Rectal smooth muscle tissue (tissue), 1 donor: ENCODE measurements around the gene OMG.
"Not testable (repeated sequence)": the region's sequence is repeated elsewhere in the genome, so short reads cannot be mapped to it uniquely, and the experiment has no call there.

ENCODE experiments used
- H3K27ac ChIP-seq: one replicate; pipeline ENCODE4 v1.7.0; 2013; ENCODE audit warnings: low read depth, low read length, inconsistent platforms
- H3K27me3 ChIP-seq: one replicate; pipeline ENCODE4 v1.7.0; 2013; ENCODE audit warnings: low read length; ENCODE audit not compliant: control insufficient read depth, insufficient read depth
- H3K36me3 ChIP-seq: one replicate; pipeline ENCODE4 v1.7.0; 2013; ENCODE audit warnings: low read length; ENCODE audit not compliant: control insufficient read depth, insufficient read depth
- H3K4me1 ChIP-seq: one replicate; pipeline ENCODE4 v1.7.0; 2013; ENCODE audit warnings: low read length; ENCODE audit not compliant: control insufficient read depth, insufficient read depth
- H3K4me3 ChIP-seq: one replicate; pipeline ENCODE4 v1.7.0; 2013; ENCODE audit warnings: low read length
- H3K9ac ChIP-seq: one replicate; pipeline ENCODE4 v1.7.0; 2013; ENCODE audit warnings: low read length

The OMG gene

DNA sequence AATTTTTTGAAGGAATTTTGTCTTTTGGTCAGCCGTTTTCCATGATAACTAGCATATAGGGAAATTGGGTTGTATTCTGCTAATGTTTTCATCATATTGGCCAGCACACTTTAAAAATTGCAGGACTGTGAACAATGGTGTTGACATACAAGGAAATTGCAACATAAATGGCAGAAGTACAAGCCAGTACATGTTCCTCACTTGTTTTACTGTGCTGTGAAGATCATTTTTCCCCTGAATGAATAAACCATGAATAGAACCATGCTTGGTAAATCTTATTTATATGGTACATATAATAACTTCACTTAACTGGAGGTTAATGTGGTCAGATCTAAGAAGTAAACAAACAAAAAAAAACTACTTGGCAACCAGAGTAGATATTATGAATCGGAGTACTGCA is 22.8 kb downstream of the OMG start:
- Histone ChIP-seq H3K4me3 (no peak overlapping the region), H3K9ac (no peak overlapping the region), H3K36me3 (peaks cover 9% of the 10 kb centered on the region), H3K27me3 (no peaks in the 10 kb centered on the region), H3K27ac (no peak overlapping the region), H3K4me1 (peaks cover 5% of the 10 kb centered on the region)

DNA sequence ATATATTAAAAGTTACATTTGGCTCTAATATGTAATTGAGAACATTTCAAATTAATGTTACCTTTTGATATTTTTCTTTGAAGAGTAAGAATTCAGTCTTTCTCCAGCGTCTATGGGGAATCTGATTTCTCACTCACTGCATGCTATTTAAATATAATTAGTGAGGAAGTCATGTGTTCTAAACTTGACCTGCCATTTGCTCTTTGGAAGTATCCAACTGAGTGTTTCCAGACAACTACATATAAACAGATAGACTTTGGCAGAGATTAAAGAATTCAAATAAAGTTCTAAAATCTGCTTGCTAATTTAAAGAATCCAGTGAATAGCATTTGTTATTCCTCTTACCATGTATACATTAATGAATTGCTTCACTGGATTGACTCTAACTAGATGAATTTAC is 23.5 kb downstream of the OMG start:
- no peaks in the 10 kb centered on the region for H3K27me3 ChIP-seq
- H3K27ac ChIP-seq: no peak overlapping the region
- H3K36me3 ChIP-seq: peaks cover 9% of the 10 kb centered on the region
- peaks cover 9% of the 10 kb centered on the region for H3K4me1 ChIP-seq
- H3K9ac ChIP-seq: no peak overlapping the region
- no peak overlapping the region for H3K4me3 ChIP-seq

DNA sequence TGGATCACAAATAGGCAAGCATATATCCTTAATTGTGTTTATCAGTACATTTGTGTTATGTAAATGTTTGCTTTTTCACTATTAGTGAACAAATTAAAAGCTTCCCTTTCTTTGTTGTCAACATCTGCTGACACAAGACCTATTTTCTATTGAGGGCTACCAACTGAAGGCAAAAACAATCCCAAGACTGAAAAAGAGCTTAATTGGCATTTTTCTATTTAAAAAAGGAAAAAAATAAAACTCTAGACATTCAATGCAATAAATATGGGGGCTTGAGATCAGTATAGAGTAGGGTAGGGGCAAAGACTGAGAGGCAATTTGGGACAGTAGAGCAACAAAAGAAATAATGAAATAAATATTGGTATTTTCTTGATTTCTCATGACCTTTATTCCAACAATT is 24.2 kb downstream of the OMG start:
- Histone ChIP-seq H3K27ac (no peak overlapping the region), H3K36me3 (peaks cover 9% of the 10 kb centered on the region), H3K27me3 (no peaks in the 10 kb centered on the region), H3K4me3 (no peak overlapping the region), H3K9ac (no peak overlapping the region), H3K4me1 (peaks cover 9% of the 10 kb centered on the region)

DNA sequence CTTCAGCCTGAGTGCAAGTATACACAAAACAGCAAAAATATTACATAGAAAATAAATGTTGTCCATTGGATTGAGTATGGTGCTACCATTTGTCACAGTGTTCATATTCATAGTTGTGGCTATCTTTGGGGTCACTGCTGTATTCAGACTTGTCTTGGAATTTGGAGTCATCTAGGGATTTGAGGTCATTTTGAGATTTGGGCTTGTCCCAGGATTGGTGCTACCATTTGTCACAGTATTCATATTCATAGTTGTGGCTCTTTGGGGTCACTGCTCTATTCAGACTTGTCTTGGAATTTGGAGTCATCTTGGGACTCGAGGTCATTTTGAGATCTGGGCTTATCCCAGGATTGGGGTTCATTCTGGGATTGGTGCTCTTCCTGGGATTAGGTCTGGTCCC is 24.8 kb downstream of the OMG start:
- Histone ChIP-seq H3K27ac (no peak overlapping the region), H3K4me1 (peaks cover 9% of the 10 kb centered on the region), H3K27me3 (no peaks in the 10 kb centered on the region), H3K9ac (no peak overlapping the region), H3K36me3 (peaks cover 8% of the 10 kb centered on the region), H3K4me3 (no peak overlapping the region)

DNA sequence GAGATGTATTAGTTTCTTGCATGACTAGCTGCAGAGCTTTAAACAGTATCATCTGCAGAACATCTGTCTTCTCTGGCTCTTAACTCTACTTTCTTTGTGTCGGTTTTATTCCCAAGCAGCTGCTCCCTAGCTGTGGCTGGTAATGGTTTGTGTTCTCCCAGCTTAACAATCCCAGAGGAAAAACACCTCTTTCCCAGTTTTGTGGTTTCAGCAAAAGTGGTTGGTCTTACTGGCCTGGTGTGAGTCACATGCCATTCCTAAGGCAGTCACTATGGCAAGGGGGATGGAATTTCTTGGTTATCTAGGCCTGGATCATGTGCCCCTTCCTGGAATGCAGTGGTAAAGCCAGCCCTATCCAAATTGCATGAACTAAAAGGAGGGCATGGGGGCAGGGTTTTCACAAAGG is 27.5 kb downstream of the OMG start:
- H3K36me3 ChIP-seq: peaks cover 7% of the 10 kb centered on the region
- peaks cover 9% of the 10 kb centered on the region for H3K4me1 ChIP-seq
- no peaks in the 10 kb centered on the region for H3K27me3 ChIP-seq
- H3K9ac ChIP-seq: no peak overlapping the region
- peak overlapping the region; percentile 23 for H3K27ac ChIP-seq
- H3K4me3 ChIP-seq: no peak overlapping the region

DNA sequence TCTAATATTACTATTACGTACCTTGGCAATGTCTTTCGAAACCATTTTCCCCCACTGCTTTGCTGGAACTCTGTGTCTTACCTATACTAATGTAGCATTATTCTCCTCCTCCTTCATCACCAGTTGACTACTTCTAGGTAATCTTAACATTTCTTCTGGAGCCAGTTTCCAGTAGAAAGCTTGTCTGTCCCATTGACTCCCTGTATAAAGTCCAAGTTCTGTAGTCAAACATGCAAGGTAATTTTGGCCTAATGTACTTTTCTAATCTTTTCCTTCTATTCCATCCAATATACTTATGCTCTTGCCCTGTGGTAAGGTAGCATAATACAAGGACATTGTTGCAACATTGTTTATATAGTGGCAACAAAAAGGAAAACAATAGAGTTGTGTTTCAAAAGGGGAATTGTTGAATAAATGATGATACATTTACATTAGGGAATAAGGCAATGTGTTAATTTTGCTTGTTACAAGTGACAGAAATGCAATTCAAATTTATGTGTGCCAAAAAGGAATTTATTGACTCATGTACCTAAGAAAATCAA is 27.9 kb downstream of the OMG start:
- H3K27me3 ChIP-seq: no peaks in the 10 kb centered on the region
- peaks cover 9% of the 10 kb centered on the region for H3K4me1 ChIP-seq
- no peak overlapping the region for H3K4me3 ChIP-seq
- H3K36me3 ChIP-seq: peaks cover 7% of the 10 kb centered on the region
- H3K9ac ChIP-seq: no peak overlapping the region
- no peak overlapping the region for H3K27ac ChIP-seq

DNA sequence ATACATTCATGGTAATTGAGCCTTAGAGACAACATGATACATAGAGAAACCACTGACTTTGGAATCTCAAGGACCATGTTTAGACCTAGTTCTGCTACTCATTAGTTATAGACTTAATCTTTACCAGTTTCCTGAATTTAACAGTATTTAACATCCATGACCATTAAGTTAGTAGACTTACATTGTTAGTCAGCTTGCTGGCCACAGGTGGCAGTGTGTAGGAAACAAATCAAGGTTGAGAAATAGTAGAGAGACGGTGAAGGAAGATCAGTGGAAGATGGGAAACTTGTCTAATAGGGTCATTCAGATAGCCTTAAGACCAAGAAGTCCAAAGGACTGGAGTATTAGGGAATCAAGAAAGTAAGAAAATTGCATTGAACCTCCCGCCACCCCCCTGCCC is 31.0 kb downstream of the OMG start:
- H3K27ac ChIP-seq: no peak overlapping the region
- H3K9ac ChIP-seq: no peak overlapping the region
- H3K4me3 ChIP-seq: no peak overlapping the region
- peaks cover 9% of the 10 kb centered on the region for H3K4me1 ChIP-seq
- no peaks in the 10 kb centered on the region for H3K27me3 ChIP-seq
- peaks cover 7% of the 10 kb centered on the region for H3K36me3 ChIP-seq

DNA sequence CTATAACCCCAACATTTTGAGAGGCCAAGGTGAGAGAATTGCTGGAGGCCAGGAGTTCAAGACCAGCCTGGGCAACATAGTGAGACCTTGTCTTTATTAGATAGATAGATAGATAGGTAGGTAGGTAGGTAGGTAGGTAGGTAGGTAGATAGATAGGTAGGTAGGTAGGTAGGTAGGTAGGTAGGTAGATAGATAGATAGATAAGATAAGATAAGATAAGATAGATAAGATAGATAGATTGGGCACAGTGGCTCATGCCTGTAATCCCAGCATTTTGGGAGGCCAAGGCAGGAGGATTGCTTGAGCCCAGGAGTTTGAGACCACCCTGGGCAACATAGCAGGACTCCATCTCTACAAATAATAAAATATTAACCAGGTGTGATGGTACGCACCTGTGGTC is 34.1 kb downstream of the OMG start:
- H3K4me3 ChIP-seq, H3K36me3 ChIP-seq, H3K9ac ChIP-seq, H3K27ac ChIP-seq, H3K27me3 ChIP-seq, H3K4me1 ChIP-seq: not testable (repeated sequence)

DNA sequence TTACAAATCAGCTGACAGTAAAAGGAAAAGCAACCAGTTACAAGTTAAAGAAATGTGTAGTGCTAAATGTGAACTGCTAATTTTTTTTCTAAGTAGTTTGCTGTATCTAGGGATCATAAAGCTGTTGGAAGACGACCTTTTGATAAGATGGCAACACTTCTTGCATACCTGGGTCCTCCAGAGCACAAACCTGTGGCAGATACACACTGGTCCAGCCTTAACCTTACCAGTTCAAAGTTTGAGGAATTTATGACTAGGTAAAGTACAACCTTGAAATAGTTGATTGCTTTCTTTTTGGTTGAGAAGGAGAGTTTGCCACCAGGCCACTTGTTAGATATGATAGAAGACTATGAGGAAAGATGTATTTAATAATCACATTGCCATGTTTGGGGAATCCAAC is 35.4 kb downstream of the OMG start:
- H3K4me1 ChIP-seq: no peaks in the 10 kb centered on the region
- no peak overlapping the region for H3K4me3 ChIP-seq
- H3K27me3 ChIP-seq: no peaks in the 10 kb centered on the region
- H3K36me3 ChIP-seq: no peaks in the 10 kb centered on the region
- no peak overlapping the region for H3K9ac ChIP-seq
- no peak overlapping the region for H3K27ac ChIP-seq

DNA sequence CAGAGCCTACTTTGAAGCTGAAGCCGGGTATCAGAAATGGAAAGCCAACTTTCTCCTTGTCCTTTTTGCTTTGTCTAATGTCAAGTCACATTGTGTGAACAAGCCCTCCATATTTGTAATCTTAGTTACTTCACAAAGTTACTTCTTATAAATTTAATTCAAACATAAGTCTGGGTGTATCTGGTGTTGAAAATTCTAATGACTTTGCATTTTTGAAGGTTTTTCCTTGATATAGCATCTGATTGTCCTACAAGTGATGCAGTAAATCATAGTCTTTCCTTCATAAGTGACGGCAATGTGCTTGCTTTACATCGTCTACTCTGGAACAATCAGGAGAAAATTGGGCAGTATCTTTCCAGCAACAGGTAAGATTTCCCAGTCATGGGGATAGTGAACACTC is 36.9 kb downstream of the OMG start:
- H3K4me1 ChIP-seq: no peaks in the 10 kb centered on the region
- H3K9ac ChIP-seq: no peak overlapping the region
- H3K36me3 ChIP-seq: no peaks in the 10 kb centered on the region
- no peak overlapping the region for H3K4me3 ChIP-seq
- no peak overlapping the region for H3K27ac ChIP-seq
- H3K27me3 ChIP-seq: no peaks in the 10 kb centered on the region

DNA sequence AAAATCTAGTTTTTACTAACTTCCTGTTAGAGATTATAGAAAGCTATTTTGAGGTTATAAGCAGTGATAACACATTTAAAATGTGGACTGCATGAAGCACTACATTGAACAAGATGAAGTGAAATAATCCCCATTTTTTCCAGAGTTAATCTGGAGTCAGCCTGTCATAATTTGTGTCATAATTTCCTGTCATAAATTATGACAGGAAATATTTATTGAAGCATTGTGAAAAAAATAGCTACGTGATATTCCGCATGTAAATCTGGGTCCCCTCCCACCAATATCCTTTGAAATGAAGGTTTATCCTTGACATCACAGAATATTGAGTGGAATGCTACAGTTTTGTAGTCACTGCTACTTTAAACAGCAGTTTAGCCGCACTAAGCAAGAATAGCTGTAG is 40.1 kb downstream of the OMG start:
- Histone ChIP-seq H3K9ac (no peak overlapping the region), H3K4me3 (no peak overlapping the region), H3K27me3 (no peaks in the 10 kb centered on the region), H3K4me1 (no peaks in the 10 kb centered on the region), H3K36me3 (no peaks in the 10 kb centered on the region), H3K27ac (no peak overlapping the region)

DNA sequence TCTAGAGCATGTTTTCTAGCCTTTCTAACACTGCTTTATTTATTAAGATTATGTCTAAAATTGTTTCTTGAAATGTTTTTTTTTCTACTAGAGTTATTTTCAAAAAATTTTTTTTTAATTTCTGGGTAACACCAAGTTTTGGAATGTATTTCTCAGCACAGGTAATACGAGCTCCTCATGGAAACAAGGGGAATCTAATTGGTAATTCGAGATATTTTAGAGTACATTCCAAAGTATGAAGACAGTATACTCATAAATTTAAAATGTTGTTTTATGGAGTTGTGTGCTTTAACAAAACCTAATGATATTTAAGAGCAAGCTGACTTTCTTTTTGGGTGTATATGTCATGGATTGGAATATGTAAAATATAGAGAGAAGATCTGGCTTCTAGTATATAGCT is 42.4 kb downstream of the OMG start:
- Histone ChIP-seq H3K9ac (no peak overlapping the region), H3K36me3 (no peaks in the 10 kb centered on the region), H3K4me1 (no peaks in the 10 kb centered on the region), H3K27ac (no peak overlapping the region), H3K27me3 (no peaks in the 10 kb centered on the region), H3K4me3 (no peak overlapping the region)

DNA sequence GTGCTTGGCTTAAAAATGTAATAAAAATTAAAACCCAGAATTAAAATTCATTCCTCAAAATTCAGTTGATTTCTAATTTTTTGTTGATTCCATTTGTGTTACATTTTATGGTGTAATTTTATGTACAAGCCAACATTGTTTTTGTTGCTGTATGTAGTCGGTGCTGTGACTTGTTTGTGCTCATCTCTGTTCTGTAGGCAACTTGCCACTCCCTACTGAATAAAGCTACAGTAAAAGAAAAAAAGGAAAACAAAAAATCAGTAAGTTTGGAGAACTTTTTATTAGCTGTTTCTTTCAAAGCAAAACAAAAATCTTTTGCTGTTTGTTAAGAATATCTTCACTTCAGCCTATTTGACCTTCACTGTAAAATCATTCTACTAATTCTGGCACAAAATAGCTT is 44.3 kb downstream of the OMG start:
- Histone ChIP-seq H3K9ac (no peak overlapping the region), H3K27me3 (no peaks in the 10 kb centered on the region), H3K36me3 (no peaks in the 10 kb centered on the region), H3K4me1 (no peaks in the 10 kb centered on the region), H3K27ac (no peak overlapping the region), H3K4me3 (no peak overlapping the region)
